Measurements from ENCODE around the gene HOXA1.

Gene HOXA1

GRCh38 chr7:27103489-27104226 is 7.9 kb upstream of the HOXA1 start:
- no peak overlapping the region for H3K4me3 ChIP-seq (ENCODE audit: control insufficient read depth in 1 of 7, extremely low read depth in 1 of 7, insufficient read depth in 4 of 7, low read depth in 2 of 7, low read length in 6 of 7)
- no peak overlapping the region for H3K27ac ChIP-seq (ENCODE audit: insufficient read depth in 1 of 2, low read depth in 1 of 2, low read length in 2 of 2, poor library complexity in 1 of 2, severe bottlenecking in 2 of 2)
- DNase-seq, result no peak
- H3K9me3 ChIP-seq (ENCODE audit: control extremely low read depth in 1 of 5, control insufficient read depth in 4 of 5, insufficient read depth in 2 of 5, low read depth in 1 of 5, low read length in 4 of 5), result no peaks in the 10 kb centered on the region
- ChIA-PET CTCF (no interaction called here), POLR2A (no interaction called here)
- 53% methylated on average over 20 of the region's 35 CpGs for WGBS (ENCODE audit: insufficient coverage)
- H3K27me3 ChIP-seq (replicated peaks in 2 of 5; ENCODE audit: control insufficient read depth in 4 of 5, insufficient read depth in 5 of 5, low read length in 4 of 5), result peaks cover 5 to 72% (median 35%) of the 10 kb centered on the region in 5 experiments
- H3K4me1 ChIP-seq (ENCODE audit: control extremely low read depth in 1 of 4, control insufficient read depth in 4 of 4, insufficient read depth in 4 of 4, low read length in 3 of 4), result peaks cover under 1 to 25% (median 14%) of the 10 kb centered on the region in 4 experiments
- H3K36me3 ChIP-seq (ENCODE audit: control insufficient read depth in 4 of 4, insufficient read depth in 4 of 4, low read length in 3 of 4), result peaks cover 2 to 33% (median 12%) of the 10 kb centered on the region in 4 experiments

GRCh38 chr7:27102581-27103442 is 7.0 kb upstream of the HOXA1 start, which contains the start of gene HOXA2:
Gene HOXA2 (minus strand): TSS chr7:27102683. CDS start chr7:27102500, 183 bp downstream.
- Histone ChIP-seq H3K4me3 (ENCODE audit: control insufficient read depth in 1 of 7, extremely low read depth in 1 of 7, insufficient read depth in 4 of 7, low read depth in 2 of 7, low read length in 6 of 7) (peak within 1 kb of the TSS in 4 of 7 experiments; percentile 3 to 52 (median 29)), H3K27ac (ENCODE audit: insufficient read depth in 1 of 2, low read depth in 1 of 2, low read length in 2 of 2, poor library complexity in 1 of 2, severe bottlenecking in 2 of 2) (no peak within 1 kb of the TSS), H3K36me3 (ENCODE audit: control insufficient read depth in 4 of 4, insufficient read depth in 4 of 4, low read length in 3 of 4) (peaks cover under 1 to 25% (median 8%) of the 10 kb centered on the region in 4 experiments), H3K9me3 (ENCODE audit: control extremely low read depth in 1 of 5, control insufficient read depth in 4 of 5, insufficient read depth in 2 of 5, low read depth in 1 of 5, low read length in 4 of 5) (no peaks in the 10 kb centered on the region), H3K4me1 (ENCODE audit: control extremely low read depth in 1 of 4, control insufficient read depth in 4 of 4, insufficient read depth in 4 of 4, low read length in 3 of 4) (peaks cover 2 to 34% (median 22%) of the 10 kb centered on the region in 4 experiments), H3K27me3 (replicated peaks in 2 of 5; ENCODE audit: control insufficient read depth in 4 of 5, insufficient read depth in 5 of 5, low read length in 4 of 5) (peaks cover 10 to 81% (median 37%) of the 10 kb centered on the region in 5 experiments)
- POLR2A ChIA-PET, result no interaction called here
- CTCF ChIA-PET, result no interaction called here
- 14% methylated on average over 12 of the region's 29 CpGs for WGBS (ENCODE audit: insufficient coverage)
- DNase-seq, result no peak

GRCh38 chr7:27101957-27102580 is 6.3 kb upstream of the HOXA1 start:
- WGBS (ENCODE audit: insufficient coverage), result 3% methylated on average over 29 of the region's 39 CpGs
- no peak overlapping the region for H3K27ac ChIP-seq (ENCODE audit: insufficient read depth in 1 of 2, low read depth in 1 of 2, low read length in 2 of 2, poor library complexity in 1 of 2, severe bottlenecking in 2 of 2)
- H3K36me3 ChIP-seq (ENCODE audit: control insufficient read depth in 4 of 4, insufficient read depth in 4 of 4, low read length in 3 of 4), result peaks cover 0 to 20% (median 4%) of the 10 kb centered on the region in 4 experiments
- H3K27me3 ChIP-seq (replicated peaks in 2 of 5; ENCODE audit: control insufficient read depth in 4 of 5, insufficient read depth in 5 of 5, low read length in 4 of 5), result peaks cover 15 to 88% (median 41%) of the 10 kb centered on the region in 5 experiments
- no peak for DNase-seq
- no peaks in the 10 kb centered on the region for H3K9me3 ChIP-seq (ENCODE audit: control extremely low read depth in 1 of 5, control insufficient read depth in 4 of 5, insufficient read depth in 2 of 5, low read depth in 1 of 5, low read length in 4 of 5)
- peak overlapping the region in 4 of 7 experiments; percentile 3 to 52 (median 29) for H3K4me3 ChIP-seq (ENCODE audit: control insufficient read depth in 1 of 7, extremely low read depth in 1 of 7, insufficient read depth in 4 of 7, low read depth in 2 of 7, low read length in 6 of 7)
- H3K4me1 ChIP-seq (ENCODE audit: control extremely low read depth in 1 of 4, control insufficient read depth in 4 of 4, insufficient read depth in 4 of 4, low read length in 3 of 4), result peaks cover 2 to 37% (median 28%) of the 10 kb centered on the region in 4 experiments
- ChIA-PET POLR2A (no interaction called here), CTCF (no interaction called here)

- H3K9me3 ChIP-seq (ENCODE audit: control extremely low read depth in 1 of 5, control insufficient read depth in 4 of 5, insufficient read depth in 2 of 5, low read depth in 1 of 5, low read length in 4 of 5), result no peaks in the 10 kb centered on the region
- ChIA-PET CTCF (interaction anchor here (1.0 to 1.1 kb wide), 2 partner anchors 63 to 418 kb away, joined by 3 read pairs; no protein-coding TSS in a partner anchor), POLR2A (no interaction called here)
- WGBS (ENCODE audit: insufficient coverage), result over 99% methylated on average over 18 of the region's 25 CpGs
- H3K27me3 ChIP-seq (replicated peaks in 2 of 5; ENCODE audit: control insufficient read depth in 4 of 5, insufficient read depth in 5 of 5, low read length in 4 of 5), result peaks cover 15 to 95% (median 47%) of the 10 kb centered on the region in 5 experiments
- H3K27ac ChIP-seq (ENCODE audit: insufficient read depth in 1 of 2, low read depth in 1 of 2, low read length in 2 of 2, poor library complexity in 1 of 2, severe bottlenecking in 2 of 2), result no peak overlapping the region
- DNase-seq, result no peak
- H3K4me3 ChIP-seq (ENCODE audit: control insufficient read depth in 1 of 7, extremely low read depth in 1 of 7, insufficient read depth in 4 of 7, low read depth in 2 of 7, low read length in 6 of 7), result peak overlapping the region in 1 of 7 experiments; percentile 11
- H3K36me3 ChIP-seq (ENCODE audit: control insufficient read depth in 4 of 4, insufficient read depth in 4 of 4, low read length in 3 of 4), result peaks cover 0 to 15% (median 2%) of the 10 kb centered on the region in 4 experiments
- peaks cover 2 to 44% (median 35%) of the 10 kb centered on the region in 4 experiments for H3K4me1 ChIP-seq (ENCODE audit: control extremely low read depth in 1 of 4, control insufficient read depth in 4 of 4, insufficient read depth in 4 of 4, low read length in 3 of 4)
Measured at GRCh38 chr7:27101171-27101956, 5.6 kb upstream of the HOXA1 start.

GRCh38 chr7:27100694-27101170 is 4.9 kb upstream of the HOXA1 start:
- Histone ChIP-seq H3K4me1 (ENCODE audit: control extremely low read depth in 1 of 4, control insufficient read depth in 4 of 4, insufficient read depth in 4 of 4, low read length in 3 of 4) (peaks cover 2 to 48% (median 39%) of the 10 kb centered on the region in 4 experiments), H3K27ac (ENCODE audit: insufficient read depth in 1 of 2, low read depth in 1 of 2, low read length in 2 of 2, poor library complexity in 1 of 2, severe bottlenecking in 2 of 2) (no peak overlapping the region), H3K36me3 (ENCODE audit: control insufficient read depth in 4 of 4, insufficient read depth in 4 of 4, low read length in 3 of 4) (peaks cover 0 to 10% (median 1%) of the 10 kb centered on the region in 4 experiments), H3K9me3 (ENCODE audit: control extremely low read depth in 1 of 5, control insufficient read depth in 4 of 5, insufficient read depth in 2 of 5, low read depth in 1 of 5, low read length in 4 of 5) (no peaks in the 10 kb centered on the region), H3K27me3 (replicated peaks in 2 of 5; ENCODE audit: control insufficient read depth in 4 of 5, insufficient read depth in 5 of 5, low read length in 4 of 5) (peaks cover 15 to 98% (median 47%) of the 10 kb centered on the region in 5 experiments), H3K4me3 (ENCODE audit: control insufficient read depth in 1 of 7, extremely low read depth in 1 of 7, insufficient read depth in 4 of 7, low read depth in 2 of 7, low read length in 6 of 7) (no peak overlapping the region)
- 98% methylated on average over 8 of the region's 8 CpGs for WGBS (ENCODE audit: insufficient coverage)
- ChIA-PET POLR2A (no interaction called here), CTCF (interaction anchor here (1.0 to 1.1 kb wide), 2 partner anchors 63 to 418 kb away, joined by 3 read pairs; no protein-coding TSS in a partner anchor)
- DNase-seq, result no peak
